ENCODE data around the gene ZIM2. TPM values are rescaled to one million over a fixed set of nuclear protein-coding genes. Genes with fewer than 3 reads are reported as not detected.

Gene ZIM2
- total and polyA plus RNA-seq, 12 donors: 0.06 to 0.15 (median 0.13) TPM; not detected in 8

DNA sequence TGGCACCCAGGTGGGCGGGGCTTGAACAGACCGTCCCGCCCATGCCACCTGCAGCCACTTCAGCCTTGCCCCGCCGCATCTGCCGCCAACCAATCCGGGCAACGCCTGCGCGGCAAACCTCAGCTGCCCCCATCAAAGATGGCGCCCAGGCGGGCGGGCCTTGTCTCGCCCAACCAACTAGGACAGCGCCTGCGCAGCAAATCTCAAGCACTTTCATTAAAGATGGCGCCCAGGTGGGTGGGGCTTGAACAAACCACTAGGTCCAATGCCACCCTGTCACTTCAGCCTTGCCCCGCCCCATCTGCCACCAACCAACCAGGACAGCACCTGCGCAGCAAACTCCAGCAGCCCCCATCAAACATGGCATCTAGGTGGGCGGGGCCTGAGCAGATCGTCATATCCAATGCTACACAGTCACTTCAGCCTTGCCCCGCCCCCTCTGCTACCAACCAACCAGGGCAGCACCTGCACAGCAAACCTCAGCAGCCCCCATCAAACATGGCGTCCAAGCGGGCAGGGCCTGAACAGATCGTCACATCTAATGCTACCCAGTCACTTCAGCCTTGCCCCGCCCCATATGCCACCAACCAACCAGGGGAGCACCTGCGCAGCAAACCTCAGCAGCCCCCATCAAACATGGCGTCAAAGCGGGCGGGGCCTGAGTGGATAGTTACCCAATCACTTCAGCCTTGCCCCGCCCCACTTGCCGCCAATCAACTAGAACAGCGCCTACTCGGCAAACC, 1.4 kb downstream of the ZIM2 start:
- DNase-seq (peak; percentile 94 to 98), ATAC-seq (peak; percentile 56 to 82 (median 73))
- intact Hi-C loops (cut with DNase I): loop anchor here in 2 of 10 donors (5.0 to 10.0 kb wide), 2 partner anchors 84 to 92 kb away; no protein-coding TSS in a partner anchor
- WGBS, 2 donors: 47 to 49% methylated on average over 34 of the region's 34 CpGs
- Histone ChIP-seq H3K36me3 (no peaks in the 10 kb centered on the region), H3K27me3 (peaks cover 0 to 21% (median 0%) of the 10 kb centered on the region in 7 donors), H3K4me1 (peaks cover 0 to 22% (median 4%) of the 10 kb centered on the region in 9 donors), H3K27ac (peak overlapping the region in 9 of 10 donors; percentile 35 to 91 (median 82)), H3K4me3 (peak overlapping the region; percentile 19 to 70 (median 60)), H3K9me3 (peaks cover 0 to 42% (median 0%) of the 10 kb centered on the region in 11 donors)
- TF ChIP-seq, protein P1, sequence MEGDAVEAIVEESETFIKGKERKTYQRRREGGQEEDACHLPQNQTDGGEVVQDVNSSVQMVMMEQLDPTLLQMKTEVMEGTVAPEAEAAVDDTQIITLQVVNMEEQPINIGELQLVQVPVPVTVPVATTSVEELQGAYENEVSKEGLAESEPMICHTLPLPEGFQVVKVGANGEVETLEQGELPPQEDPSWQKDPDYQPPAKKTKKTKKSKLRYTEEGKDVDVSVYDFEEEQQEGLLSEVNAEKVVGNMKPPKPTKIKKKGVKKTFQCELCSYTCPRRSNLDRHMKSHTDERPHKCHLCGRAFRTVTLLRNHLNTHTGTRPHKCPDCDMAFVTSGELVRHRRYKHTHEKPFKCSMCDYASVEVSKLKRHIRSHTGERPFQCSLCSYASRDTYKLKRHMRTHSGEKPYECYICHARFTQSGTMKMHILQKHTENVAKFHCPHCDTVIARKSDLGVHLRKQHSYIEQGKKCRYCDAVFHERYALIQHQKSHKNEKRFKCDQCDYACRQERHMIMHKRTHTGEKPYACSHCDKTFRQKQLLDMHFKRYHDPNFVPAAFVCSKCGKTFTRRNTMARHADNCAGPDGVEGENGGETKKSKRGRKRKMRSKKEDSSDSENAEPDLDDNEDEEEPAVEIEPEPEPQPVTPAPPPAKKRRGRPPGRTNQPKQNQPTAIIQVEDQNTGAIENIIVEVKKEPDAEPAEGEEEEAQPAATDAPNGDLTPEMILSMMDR (IDR thresholded peaks at IDR 0.05): no peak

DNA sequence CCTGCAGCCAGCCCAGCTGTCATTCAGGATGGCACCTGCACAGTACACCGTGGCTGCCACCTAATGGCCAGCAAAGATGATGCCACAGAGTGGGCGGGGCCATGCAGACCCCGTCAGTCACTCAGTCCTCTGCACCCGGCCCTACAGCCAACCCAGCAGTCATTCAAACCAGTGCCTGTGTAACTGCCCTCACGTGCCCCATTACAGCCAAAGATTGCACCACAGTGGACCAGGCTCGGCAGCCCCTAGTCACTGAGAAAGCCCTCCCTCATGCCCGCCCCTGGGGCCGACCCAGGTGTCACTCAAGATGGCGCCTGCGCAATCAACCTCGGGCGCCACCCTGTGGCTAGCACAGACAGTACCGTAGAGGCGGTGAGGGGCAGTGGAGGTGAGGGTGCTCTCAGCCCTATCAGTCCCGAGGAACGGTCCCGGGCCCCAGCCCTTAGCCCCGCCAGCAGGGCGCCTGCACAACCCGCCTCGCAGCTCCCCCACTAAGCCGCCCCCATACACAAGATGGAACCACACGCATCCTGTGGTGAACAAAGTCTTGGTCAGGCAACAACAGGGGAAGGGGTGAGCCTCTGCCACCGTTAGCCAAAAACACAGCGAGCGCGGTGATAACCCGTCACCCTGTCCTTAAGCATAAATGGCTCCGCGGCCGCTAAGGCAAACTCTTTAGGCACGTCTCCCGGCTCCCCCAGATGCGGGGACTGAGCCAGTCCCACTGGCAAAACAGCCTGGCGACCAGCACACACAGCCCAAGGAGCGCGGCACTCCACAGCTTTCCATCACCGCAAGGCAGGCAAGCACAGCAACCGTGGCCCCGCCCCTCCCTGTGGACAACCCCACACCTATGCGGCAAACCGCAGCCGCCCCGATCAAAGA, 2.3 kb downstream of the ZIM2 start:
- DNase-seq: peak; percentile 69 to 75
- WGBS, 2 donors: 45 to 48% methylated on average over 44 of the region's 44 CpGs
- TF ChIP-seq, protein P1 (IDR thresholded peaks at IDR 0.05): peak in 8 of 9 donors; percentile 27 to 66 (median 48)
- H3K4me3 ChIP-seq: peak overlapping the region; percentile 19 to 70 (median 60)
- ATAC-seq: peak; percentile 32 to 69 (median 60)
- peaks cover 0 to 22% (median 4%) of the 10 kb centered on the region in 9 donors for H3K4me1 ChIP-seq
- H3K27me3 ChIP-seq: peaks cover 0 to 21% (median 0%) of the 10 kb centered on the region in 7 donors
- H3K27ac ChIP-seq: peak overlapping the region; percentile 46 to 91 (median 82)
- no peaks in the 10 kb centered on the region for H3K36me3 ChIP-seq
- peaks cover 0 to 42% (median 0%) of the 10 kb centered on the region in 11 donors for H3K9me3 ChIP-seq
- intact Hi-C loops (cut with DNase I): loop anchor here in 2 of 10 donors (5.0 to 10.0 kb wide), 2 partner anchors 83 to 91 kb away; no protein-coding TSS in a partner anchor

DNA sequence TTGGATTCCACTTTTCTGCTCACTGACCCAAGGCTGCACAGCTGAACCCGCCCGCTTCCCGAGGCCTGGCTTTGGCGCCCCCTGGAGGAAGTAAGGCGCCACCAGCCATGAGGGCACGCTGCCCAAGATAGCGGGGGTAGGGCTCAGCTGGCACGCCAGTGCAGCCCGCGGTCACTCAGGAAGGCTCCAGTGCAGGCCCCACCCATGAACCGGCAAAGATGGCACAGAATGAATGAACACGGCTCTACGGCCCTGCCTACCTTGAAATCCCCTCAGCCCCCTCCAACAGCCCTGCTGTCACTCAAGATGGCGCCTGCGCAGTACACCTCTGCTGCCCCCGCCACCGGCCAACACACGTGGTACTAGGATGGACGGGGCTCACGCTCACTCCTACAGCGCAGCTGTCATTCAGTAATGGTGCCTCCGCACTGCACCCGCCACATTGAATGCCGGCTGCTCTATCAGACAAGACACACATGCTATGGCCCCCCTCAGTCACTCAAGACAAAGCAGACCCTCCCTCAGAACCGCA, 3.0 kb downstream of the ZIM2 start:
- Histone ChIP-seq H3K27me3 (peaks cover 0 to 21% (median 0%) of the 10 kb centered on the region in 7 donors), H3K36me3 (peaks cover 0 to 4% (median 0%) of the 10 kb centered on the region in 9 donors), H3K4me1 (peaks cover 0 to 22% (median 4%) of the 10 kb centered on the region in 9 donors), H3K27ac (peak overlapping the region in 9 of 10 donors; percentile 29 to 91 (median 82)), H3K4me3 (peak overlapping the region; percentile 19 to 70 (median 60)), H3K9me3 (peaks cover 0 to 42% (median 0%) of the 10 kb centered on the region in 11 donors)
- ATAC-seq (peak; percentile 23 to 69 (median 50)), DNase-seq (peak; percentile 76 to 83)
- intact Hi-C loops (cut with DNase I): loop anchor here in 4 of 10 donors (2.0 to 10.0 kb wide), 3 partner anchors 83 to 90 kb away; no protein-coding TSS in a partner anchor
- WGBS, 2 donors: 40 to 41% methylated on average over 25 of the region's 25 CpGs
- TF ChIP-seq, protein P1 (IDR thresholded peaks at IDR 0.05): peak; percentile 21 to 66 (median 57)
